NCI-H69 (cell line): ENCODE measurements around the gene SIX5.
A peak's percentile ranks its signal among the peaks of the same experiment; 100 is the strongest.

ENCODE experiments used
- DNase-seq: peaks from one replicate; lab custom pipeline; 2025; lab: John Stamatoyannopoulos, UW

The SIX5 gene

GRCh38 chr19:45792470-45793177 lies 23.6 kb upstream of the SIX5 start, which contains the start of gene DMWD:
TSS of gene DMWD (minus strand) at chr19:45792845. CDS start at chr19:45792756, 89 bp downstream.
- peak; percentile 99 for DNase-seq

- no peak for DNase-seq
Observed at GRCh38 chr19:45791744-45792469, 22.9 kb upstream of the SIX5 start.

- DNase-seq = no peak
Observed at GRCh38 chr19:45790942-45791341, 21.9 kb upstream of the SIX5 start.

GRCh38 chr19:45789035-45789786 lies 20.2 kb upstream of the SIX5 start:
- DNase-seq = no peak

- DNase-seq = no peak
Observed at GRCh38 chr19:45786533-45786894, 17.5 kb upstream of the SIX5 start.

- no peak for DNase-seq
Observed at GRCh38 chr19:45785781-45786532, 16.9 kb upstream of the SIX5 start.

- no peak for DNase-seq
Observed at GRCh38 chr19:45785097-45785496, 16.0 kb upstream of the SIX5 start.

- DNase-seq = no peak
Observed at GRCh38 chr19:45784096-45784495, 15.0 kb upstream of the SIX5 start.

- peak; percentile 37 for DNase-seq
Observed at GRCh38 chr19:45782820-45783785, 14.1 kb upstream of the SIX5 start.

GRCh38 chr19:45782162-45782691 lies 13.2 kb upstream of the SIX5 start, which contains the start of gene DMPK:
TSS of gene DMPK (minus strand) at chr19:45782490. CDS start at chr19:45782352, 138 bp downstream.
- DNase-seq = peak; percentile 47

GRCh38 chr19:45781214-45782161 lies 12.4 kb upstream of the SIX5 start:
- DNase-seq = peak; percentile 93

- DNase-seq = peak; percentile 71
Observed at GRCh38 chr19:45780448-45781213, 11.6 kb upstream of the SIX5 start.

GRCh38 chr19:45780146-45780447 lies 11.0 kb upstream of the SIX5 start:
- peak; percentile 55 for DNase-seq

- peak; percentile 94 for DNase-seq
Observed at GRCh38 chr19:45779231-45780145, 10.4 kb upstream of the SIX5 start.

- DNase-seq = no peak
Observed at GRCh38 chr19:45778010-45778661, 9.1 kb upstream of the SIX5 start.

GRCh38 chr19:45777395-45777961 lies 8.4 kb upstream of the SIX5 start:
- no peak for DNase-seq

- DNase-seq = no peak
Observed at GRCh38 chr19:45774765-45775164, 5.7 kb upstream of the SIX5 start.
